GM12892 (cell line): ENCODE results near the gene ZHX3.

Experiments
- POLR2A ChIP-seq: IDR thresholded peaks from 2 replicates; pipeline ENCODE4 v1.6.1; 2011; ENCODE audit warnings: low read depth, low read length, control low read depth
- POLR2AphosphoS5 ChIP-seq: IDR thresholded peaks from 2 replicates; pipeline ENCODE4 v1.6.1; 2011; ENCODE audit warnings: low read depth, low read length, control low read depth
- TAF1 ChIP-seq: IDR thresholded peaks from 2 replicates; pipeline ENCODE4 v1.6.1; 2011; ENCODE audit warnings: low read depth, mild to moderate bottlenecking, control low read depth, low read length, borderline replicate concordance

DNA sequence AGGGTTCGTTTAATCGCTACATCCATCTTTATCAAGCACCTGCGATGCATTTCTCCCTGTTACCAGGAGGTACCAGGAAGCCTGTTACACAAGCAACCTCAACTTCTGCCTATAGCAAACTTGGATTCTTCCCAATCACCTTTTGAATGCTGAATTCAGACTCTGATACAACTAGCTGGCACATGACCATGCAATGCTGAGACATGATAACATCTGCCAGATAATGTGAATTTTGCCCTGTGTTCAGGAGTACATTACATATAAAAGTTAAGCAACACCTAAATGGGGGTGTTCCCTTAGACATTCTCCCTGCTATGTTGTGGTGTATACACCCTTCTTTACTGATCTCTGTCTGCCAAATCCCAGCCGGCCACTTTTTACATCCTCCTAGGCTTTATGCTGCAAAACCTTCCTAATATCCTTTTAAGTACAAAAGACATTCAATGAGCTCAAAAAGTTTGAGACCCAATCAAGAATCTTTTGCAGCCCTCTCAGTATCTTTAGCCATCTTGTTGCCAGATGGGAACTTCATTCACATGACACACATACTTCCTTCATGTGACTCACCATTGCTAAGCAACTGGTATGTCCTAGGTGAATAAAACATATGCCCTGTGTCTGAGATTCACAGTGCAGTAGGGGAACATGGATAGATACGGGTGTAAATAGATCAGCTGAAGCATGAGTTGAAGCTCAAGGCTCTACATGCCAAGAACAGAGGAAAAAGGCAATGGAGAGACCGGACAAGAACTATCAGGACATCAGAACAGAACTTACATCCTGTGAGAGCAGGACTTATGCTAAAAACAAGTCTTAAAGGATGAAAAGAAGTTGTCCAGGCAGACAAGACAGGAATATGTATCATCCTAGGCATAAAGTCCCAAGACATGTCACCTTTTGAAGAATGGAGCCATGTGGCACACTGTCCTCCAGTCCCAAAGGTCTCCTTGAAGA lies 84.3 kb downstream of the ZHX3 start:
- no peak for TF ChIP-seq POLR2A
- TF ChIP-seq POLR2AphosphoS5: no peak
- TF ChIP-seq TAF1: no peak
